ENCODE results near the gene CCNH. TPM values are rescaled to one million over a fixed set of nuclear protein-coding genes. Genes with fewer than 3 reads are reported as not detected.

The CCNH gene
- total RNA-seq, 1 experiment from 2014 or later = 64.3 TPM

- Histone ChIP-seq H3K27me3 (replicated peaks; ENCODE audit: insufficient read depth, low read depth, low read length, poor library complexity) (no peaks in the 10 kb centered on the region), H3K9me3 (ENCODE audit: low read depth, low read length, poor library complexity, severe bottlenecking) (no peaks in the 10 kb centered on the region), H3K4me1 (ENCODE audit: insufficient read depth, low read length, poor library complexity, severe bottlenecking) (peaks cover 11% of the 10 kb centered on the region), H3K36me3 (ENCODE audit: insufficient read depth, low read length, poor library complexity, severe bottlenecking) (peaks cover 46% of the 10 kb centered on the region), H3K4me3 (ENCODE audit: low read depth, low read length, poor library complexity, severe bottlenecking) (peak overlapping the region; percentile 66), H3K27ac (ENCODE audit: low read depth, low read length, poor library complexity, severe bottlenecking) (no peak overlapping the region)
- TF ChIP-seq, protein P1, sequence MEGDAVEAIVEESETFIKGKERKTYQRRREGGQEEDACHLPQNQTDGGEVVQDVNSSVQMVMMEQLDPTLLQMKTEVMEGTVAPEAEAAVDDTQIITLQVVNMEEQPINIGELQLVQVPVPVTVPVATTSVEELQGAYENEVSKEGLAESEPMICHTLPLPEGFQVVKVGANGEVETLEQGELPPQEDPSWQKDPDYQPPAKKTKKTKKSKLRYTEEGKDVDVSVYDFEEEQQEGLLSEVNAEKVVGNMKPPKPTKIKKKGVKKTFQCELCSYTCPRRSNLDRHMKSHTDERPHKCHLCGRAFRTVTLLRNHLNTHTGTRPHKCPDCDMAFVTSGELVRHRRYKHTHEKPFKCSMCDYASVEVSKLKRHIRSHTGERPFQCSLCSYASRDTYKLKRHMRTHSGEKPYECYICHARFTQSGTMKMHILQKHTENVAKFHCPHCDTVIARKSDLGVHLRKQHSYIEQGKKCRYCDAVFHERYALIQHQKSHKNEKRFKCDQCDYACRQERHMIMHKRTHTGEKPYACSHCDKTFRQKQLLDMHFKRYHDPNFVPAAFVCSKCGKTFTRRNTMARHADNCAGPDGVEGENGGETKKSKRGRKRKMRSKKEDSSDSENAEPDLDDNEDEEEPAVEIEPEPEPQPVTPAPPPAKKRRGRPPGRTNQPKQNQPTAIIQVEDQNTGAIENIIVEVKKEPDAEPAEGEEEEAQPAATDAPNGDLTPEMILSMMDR (conservative IDR thresholded peaks at IDR 0.05; ENCODE audit: low read depth, low read length) = no peak
- TF ChIP-seq EZH2 (IDR thresholded peaks at IDR 0.05; ENCODE audit: borderline replicate concordance, low read depth, low read length, poor library complexity, severe bottlenecking) = no peak
- ChIA-PET CTCF (no interaction called here), POLR2A (ENCODE audit: low non-redundant PET) (no interaction called here)
- no peak for DNase-seq (ENCODE audit: low spot score)
- no TSS peak for BruUV-seq (replicated peaks)
- intact Hi-C loops (cut with micrococcal nuclease; ENCODE audit: unreplicated experiment) = no loop called here
Observed at GRCh38 chr5:87410931-87411330, 1.8 kb downstream of the CCNH start.

GRCh38 chr5:87408204-87408603 is 4.5 kb downstream of the CCNH start:
- ChIA-PET POLR2A (ENCODE audit: low non-redundant PET) (no interaction called here), CTCF (no interaction called here)
- H3K4me3 ChIP-seq (ENCODE audit: low read depth, low read length, poor library complexity, severe bottlenecking) = no peak overlapping the region
- H3K27ac ChIP-seq (ENCODE audit: low read depth, low read length, poor library complexity, severe bottlenecking) = no peak overlapping the region
- H3K9me3 ChIP-seq (ENCODE audit: low read depth, low read length, poor library complexity, severe bottlenecking) = no peaks in the 10 kb centered on the region
- peaks cover 11% of the 10 kb centered on the region for H3K4me1 ChIP-seq (ENCODE audit: insufficient read depth, low read length, poor library complexity, severe bottlenecking)
- TF ChIP-seq EZH2 (IDR thresholded peaks at IDR 0.05; ENCODE audit: borderline replicate concordance, low read depth, low read length, poor library complexity, severe bottlenecking) = no peak
- TF ChIP-seq, protein P1 (conservative IDR thresholded peaks at IDR 0.05; ENCODE audit: low read depth, low read length) = no peak
- intact Hi-C loops (cut with micrococcal nuclease; ENCODE audit: unreplicated experiment) = no loop called here
- no TSS peak for BruUV-seq (replicated peaks)
- DNase-seq (ENCODE audit: low spot score) = no peak
- peaks cover 68% of the 10 kb centered on the region for H3K36me3 ChIP-seq (ENCODE audit: insufficient read depth, low read length, poor library complexity, severe bottlenecking)
- H3K27me3 ChIP-seq (replicated peaks; ENCODE audit: insufficient read depth, low read depth, low read length, poor library complexity) = no peaks in the 10 kb centered on the region

DNA sequence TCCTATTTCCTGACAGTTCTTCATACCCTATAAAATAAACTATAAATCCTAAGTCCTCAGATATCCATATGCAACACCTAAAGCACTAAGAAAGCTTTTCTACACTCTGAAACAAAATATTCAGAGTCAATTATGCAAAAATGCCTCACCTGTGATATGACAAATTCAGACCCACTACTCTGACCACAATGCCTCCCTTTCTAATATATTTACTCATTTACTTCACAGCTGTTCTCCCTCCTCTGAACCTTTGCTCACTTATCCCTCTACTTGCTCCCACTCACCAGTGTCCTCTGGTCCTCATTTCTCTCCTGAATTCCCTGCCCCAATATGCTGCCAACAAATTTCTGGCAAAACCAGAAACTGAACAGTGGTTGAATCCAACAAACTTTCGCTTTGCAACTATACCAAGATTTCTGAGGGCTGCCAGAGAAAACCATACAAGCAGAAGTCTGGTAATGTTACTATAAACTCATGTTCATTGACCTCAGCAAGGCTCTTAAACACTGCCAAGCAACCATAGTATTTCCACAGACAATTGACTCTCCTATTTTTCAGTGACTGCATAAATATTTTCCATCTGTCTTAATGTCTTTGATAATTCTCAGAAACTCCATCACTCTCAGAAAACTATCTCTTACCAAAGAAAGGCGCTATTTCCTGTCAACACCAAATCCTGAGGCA is 7.1 kb downstream of the CCNH start:
- peaks cover 90% of the 10 kb centered on the region for H3K36me3 ChIP-seq (ENCODE audit: insufficient read depth, low read length, poor library complexity, severe bottlenecking)
- TF ChIP-seq, protein P1 (conservative IDR thresholded peaks at IDR 0.05; ENCODE audit: low read depth, low read length) = no peak
- TF ChIP-seq EZH2 (IDR thresholded peaks at IDR 0.05; ENCODE audit: borderline replicate concordance, low read depth, low read length, poor library complexity, severe bottlenecking) = no peak
- POLR2A ChIA-PET (ENCODE audit: low non-redundant PET) = interaction anchor here (0.6 kb wide), 1 partner anchor 136 kb away, joined by 4 read pairs; no protein-coding TSS in a partner anchor

More for the DNA sequence above, 7.1 kb downstream of the CCNH start:
- Histone ChIP-seq H3K27ac (ENCODE audit: low read depth, low read length, poor library complexity, severe bottlenecking) (no peak overlapping the region), H3K27me3 (replicated peaks; ENCODE audit: insufficient read depth, low read depth, low read length, poor library complexity) (no peaks in the 10 kb centered on the region), H3K9me3 (ENCODE audit: low read depth, low read length, poor library complexity, severe bottlenecking) (no peaks in the 10 kb centered on the region), H3K4me3 (ENCODE audit: low read depth, low read length, poor library complexity, severe bottlenecking) (no peak overlapping the region), H3K4me1 (ENCODE audit: insufficient read depth, low read length, poor library complexity, severe bottlenecking) (no peaks in the 10 kb centered on the region)
- BruUV-seq (replicated peaks) = no TSS peak
- DNase-seq (ENCODE audit: low spot score) = no peak
- CTCF ChIA-PET = no interaction called here
- intact Hi-C loops (cut with micrococcal nuclease; ENCODE audit: unreplicated experiment) = no loop called here
